ENCODE measurements around the gene ZNF486. TPM values are rescaled to one million over a fixed set of nuclear protein-coding genes. Genes with fewer than 3 reads are reported as not detected.
"Not testable (repeated sequence)": the region's sequence is repeated elsewhere in the genome, so short reads cannot be mapped to it uniquely, and the experiment has no call there.

ZNF486 gene
- total RNA-seq, 1 experiment from 2014 or later, result 0.15 TPM

DNA sequence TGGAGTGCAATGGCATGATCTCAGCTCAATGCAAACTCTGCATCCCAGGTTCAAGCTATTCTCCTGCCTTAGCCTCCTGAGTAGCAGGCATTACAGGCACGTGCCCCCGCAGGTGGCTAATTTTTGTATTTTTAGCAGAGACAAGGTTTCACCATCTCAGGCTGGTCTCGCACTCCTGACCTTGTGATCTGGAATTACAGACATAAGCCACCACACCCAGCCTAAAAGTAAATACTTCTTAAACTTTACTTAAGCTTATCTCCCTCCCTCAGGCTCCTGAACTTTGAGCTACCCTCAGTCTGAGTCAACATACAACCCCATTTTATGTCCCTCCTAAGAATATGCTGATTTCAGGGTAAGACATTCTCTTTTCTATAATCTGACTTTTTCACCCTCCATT is 66.1 kb downstream of the ZNF486 start:
- no peak for DNase-seq (ENCODE audit: low spot score)

DNA sequence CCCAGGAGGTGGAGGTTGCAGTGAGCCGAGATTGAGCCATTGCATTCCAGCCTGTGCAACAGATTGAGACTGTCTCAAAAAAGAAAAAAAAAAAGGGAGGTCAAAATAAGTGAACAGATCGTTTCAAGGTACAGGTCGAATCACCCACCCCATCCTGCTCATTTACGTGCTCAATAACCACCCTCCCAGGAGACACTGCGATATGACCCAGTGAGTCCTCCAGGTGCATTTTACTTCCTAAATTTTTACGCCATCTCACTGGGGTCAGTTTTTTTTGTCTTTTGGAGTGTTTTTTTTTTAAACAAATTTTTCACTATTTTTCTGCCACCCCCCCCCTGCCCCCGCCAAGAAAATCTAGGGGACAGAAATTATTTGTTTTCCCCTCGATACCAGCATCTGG is 68.1 kb downstream of the ZNF486 start:
- no peak for DNase-seq (ENCODE audit: low spot score)

DNA sequence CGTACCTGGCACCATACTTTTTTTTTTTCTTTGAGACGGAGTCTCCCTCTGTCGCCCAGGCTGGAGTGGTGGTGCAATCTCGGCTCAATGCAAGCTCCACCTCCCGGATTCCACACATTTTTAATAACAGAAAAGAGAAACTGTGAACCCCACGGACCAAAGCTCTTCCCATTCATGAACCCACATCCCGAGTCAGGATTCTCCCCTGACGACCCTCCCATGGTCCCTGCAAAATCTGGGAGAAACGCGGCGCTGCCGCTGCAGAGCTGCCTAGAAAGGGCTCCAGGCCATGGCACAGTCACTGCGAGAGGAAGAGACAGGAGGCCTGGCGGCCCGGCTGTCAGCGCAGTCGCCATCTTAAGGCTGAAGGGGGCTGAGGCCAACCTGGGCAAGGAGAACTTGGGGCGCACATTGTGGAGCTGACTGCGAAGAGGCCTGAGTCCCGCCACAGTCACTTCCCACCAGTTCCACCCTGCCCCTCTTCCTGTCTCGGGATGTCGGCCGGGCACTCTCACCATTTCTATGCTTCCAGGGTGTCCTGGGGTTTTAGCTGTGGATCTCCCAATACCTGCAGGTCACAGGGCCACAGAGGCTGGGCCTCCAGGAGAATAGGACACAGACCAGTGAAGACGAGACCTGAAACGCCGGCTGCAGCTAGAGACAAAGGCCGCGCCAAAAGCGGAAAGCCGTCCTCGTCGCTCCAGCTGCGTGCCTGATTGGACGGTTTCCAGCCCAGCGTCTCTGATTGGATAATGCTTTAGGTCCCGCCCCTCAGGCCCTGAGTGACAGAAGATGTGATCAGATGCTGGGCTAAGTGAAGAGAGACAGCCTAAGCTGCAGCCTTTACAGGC is 71.0 kb downstream of the ZNF486 start:
- DNase-seq (ENCODE audit: low spot score), result no peak

DNA sequence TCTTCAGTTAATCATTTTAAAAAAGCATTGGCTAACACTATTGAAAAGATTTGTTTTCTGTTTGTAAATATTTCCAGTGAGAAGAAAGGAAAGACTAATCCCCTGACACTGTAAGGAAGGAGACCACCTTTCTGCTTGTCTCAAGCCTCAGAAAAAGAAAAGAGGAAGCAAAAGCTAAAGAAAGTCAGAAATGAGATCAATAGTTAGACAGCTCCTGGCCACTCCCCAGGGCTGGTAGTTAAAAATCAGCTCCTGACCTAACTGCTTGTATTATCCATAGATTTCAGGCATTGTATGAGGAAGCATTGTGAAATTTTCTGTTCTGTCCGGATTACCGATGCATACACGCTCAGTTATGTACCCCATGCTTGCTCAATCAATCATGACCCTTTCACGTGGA is 76.6 kb downstream of the ZNF486 start:
- no peak for DNase-seq (ENCODE audit: low spot score)

- DNase-seq (ENCODE audit: low spot score), result no peak
Measured at GRCh38 chr19:20244356-20244755, 77.3 kb downstream of the ZNF486 start.

DNA sequence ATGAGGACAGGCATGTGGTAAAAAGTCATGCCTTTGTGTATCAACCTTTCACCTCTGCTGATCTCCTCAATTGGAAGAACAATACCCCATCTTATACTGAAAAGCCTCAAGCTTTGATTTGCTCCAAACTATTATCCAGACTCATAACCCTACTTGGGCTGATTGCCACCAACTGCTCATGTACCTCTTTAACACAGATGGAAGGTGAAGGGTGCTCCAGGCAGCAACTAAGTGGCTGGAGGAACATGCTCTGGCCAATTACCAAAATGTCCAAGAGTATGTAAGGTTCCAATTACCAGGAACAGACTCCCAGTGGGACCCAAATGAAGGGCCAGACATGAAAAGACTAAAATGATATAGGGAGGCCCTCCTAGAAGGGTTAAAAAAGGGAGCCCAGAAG is 78.3 kb downstream of the ZNF486 start:
- no peak for DNase-seq (ENCODE audit: low spot score)

- DNase-seq (ENCODE audit: low spot score), result peak; percentile 3
Measured at GRCh38 chr19:20247016-20247683, 80.1 kb downstream of the ZNF486 start.

DNA sequence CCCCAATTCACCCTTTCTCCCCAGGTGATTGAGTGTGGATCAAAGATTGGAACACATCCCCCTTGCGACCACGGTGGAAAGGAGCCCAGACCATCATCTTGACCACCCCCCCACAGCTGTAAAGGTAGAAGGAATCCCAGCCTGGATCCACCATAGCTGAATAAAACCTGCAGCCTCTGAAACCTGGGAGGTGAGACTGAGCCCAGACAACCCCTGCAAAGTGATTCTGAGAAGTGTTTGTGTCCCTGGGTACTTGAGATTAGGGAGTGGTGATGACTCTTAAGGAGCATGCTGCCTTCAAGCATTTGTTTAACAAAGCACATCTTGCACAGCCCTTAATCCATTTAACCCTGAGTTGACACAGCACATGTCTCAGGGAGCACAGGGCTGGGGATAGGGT is 81.2 kb downstream of the ZNF486 start:
- not testable (repeated sequence) for DNase-seq (ENCODE audit: low spot score)

Small RNAs within 50 kb of the gene (small RNA-seq; reads per million reads assigned to genes)
- not detected for gene AC011447.4

Other genes with a start within 250 kb of the ZNF486 start
- not detected in 2 replicates for gene ZNF682, start 127.7 kb upstream of the ZNF486 start, total RNA-seq (2014; rRNA removed; shearing (Covaris generic))
- gene ZNF90, start 89.2 kb upstream of the ZNF486 start, total RNA-seq (2014; rRNA removed; shearing (Covaris generic)), result not detected in 2 replicates

Measured in HT-29 (cell line).